Activated CD8-positive, alpha-beta memory T cell treated with anti-CD3 and anti-CD28 coated beads for 4 hours (primary cell): Measurements from ENCODE around the gene NCL.
"Not testable (repeated sequence)": the region's sequence is repeated elsewhere in the genome, so short reads cannot be mapped to it uniquely, and the experiment has no call there.

Experiments
- DNase-seq, 2 donors: peaks; one replicate each; pipeline ENCODE4 v3.0.0-alpha.2; 2020; ENCODE audit warnings: low read depth in 2 of 2

Gene NCL

DNA sequence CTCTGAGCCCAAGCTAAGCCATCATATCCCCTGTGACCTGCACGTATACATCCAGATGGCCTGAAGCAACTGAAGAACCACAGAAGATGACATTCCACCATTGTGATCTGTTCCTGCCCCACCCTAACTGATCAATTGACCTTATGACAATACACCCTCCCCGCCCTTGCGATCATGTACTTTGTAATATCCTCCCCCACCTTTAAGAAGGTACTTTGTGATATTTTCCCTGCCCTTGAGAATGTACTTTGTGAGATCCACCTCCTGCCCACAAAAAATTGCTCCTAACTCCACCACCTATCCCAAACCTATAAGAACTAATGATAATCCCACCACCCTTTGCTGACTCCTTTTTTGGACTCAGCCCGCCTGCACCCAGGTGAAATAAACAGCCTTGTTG is 33.8 kb downstream of the NCL start:
- not testable (repeated sequence) for DNase-seq

DNA sequence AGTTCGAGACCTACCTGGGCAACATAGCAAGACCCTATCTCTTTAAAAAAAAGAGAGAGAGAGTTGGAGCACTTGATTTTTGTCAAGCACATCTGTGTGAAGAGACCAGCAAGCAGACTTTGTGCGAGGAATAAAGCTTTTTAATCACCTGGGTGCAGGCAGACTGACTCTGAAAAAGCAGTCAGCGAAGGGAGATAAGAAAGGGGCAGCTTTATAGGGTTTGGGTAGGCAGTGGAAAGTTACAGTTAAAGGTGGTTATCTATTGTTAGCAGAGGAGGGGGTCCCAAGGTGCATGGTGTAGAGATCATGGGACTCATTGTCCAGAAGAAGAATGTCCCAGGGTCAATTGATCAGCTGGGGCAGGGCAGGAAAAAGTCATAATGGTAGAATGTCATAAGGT is 34.4 kb downstream of the NCL start:
- DNase-seq, result no peak

DNA sequence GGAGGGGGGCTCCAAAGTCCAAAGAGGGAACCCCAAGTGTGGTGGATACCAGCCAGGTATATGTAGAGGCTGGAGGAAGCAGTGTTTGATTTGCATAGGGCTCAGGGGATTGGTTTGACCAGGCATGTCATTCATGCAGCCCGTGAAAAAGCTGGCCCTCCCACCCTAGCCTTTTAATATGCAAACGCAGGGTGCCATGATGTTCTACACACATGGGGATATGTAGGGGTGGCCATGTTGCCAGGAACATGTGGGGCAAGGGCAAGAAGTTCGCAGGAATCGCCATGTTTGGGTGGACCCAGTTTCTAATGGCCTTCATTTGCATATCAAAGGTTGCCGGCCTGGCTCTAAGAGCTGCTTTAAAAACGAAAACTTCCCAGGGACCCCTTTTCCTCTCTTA is 35.1 kb downstream of the NCL start:
- DNase-seq, result no peak

DNA sequence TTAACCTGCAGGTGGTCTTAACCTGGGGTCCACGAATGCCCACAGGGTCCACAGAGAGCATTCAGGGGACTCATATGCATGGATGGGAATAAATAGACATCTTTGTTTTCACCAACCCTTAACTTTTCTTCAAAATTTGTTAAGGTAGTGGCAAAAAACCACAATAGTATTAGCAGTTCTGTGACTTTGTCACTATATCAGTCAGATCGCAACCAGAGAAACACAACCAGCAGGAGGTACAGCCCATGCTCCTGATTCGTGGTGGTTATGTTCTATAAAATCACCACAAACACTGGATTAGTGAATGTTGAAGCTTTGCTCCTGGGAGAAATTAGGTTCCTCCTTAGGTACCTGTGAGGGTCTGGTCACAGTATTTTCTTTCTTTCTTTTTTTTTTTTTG is 37.2 kb downstream of the NCL start:
- no peak for DNase-seq

DNA sequence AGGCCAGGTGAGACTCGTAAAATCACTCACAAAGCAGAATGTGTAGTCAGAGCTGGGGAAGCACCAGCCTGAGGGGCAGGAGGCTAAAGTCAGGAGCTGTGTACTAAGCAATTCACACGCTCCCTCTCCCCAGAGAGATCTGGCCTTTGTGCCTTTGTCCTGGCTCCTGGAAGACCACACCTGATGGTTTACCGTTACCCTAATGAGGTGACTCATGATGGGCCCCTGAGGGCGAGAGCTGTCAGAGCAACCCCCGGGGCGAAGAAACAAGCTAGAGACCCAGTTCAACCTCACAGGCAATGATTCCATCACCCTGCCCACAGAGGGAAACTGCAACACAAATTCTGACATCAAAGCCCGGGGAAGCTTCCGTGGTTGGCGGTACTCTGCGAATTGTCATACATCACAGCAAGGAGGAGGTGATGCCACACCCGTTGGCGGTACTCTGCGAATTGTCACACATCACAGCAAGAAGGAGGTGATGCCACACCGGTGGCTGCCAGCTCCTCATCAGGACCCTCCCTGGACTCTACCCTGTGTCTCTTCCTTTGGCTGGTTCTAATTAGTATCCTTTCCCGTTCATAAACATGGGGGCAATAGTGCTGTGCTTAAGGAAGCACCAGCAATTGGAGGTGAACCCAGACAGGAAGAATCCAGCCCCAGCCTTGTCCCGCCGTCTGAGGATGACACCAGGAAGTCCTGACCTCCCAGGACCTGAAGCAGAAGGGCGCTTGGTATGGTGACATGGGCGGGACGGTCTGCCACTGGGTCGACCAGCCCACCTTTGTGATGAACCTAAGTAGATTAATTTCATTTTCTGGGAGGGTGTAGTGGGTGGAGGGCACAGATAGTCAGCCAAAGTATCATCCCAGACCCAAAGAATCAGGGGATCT is 38.2 kb downstream of the NCL start:
- DNase-seq, result peak; percentile 58 to 61

DNA sequence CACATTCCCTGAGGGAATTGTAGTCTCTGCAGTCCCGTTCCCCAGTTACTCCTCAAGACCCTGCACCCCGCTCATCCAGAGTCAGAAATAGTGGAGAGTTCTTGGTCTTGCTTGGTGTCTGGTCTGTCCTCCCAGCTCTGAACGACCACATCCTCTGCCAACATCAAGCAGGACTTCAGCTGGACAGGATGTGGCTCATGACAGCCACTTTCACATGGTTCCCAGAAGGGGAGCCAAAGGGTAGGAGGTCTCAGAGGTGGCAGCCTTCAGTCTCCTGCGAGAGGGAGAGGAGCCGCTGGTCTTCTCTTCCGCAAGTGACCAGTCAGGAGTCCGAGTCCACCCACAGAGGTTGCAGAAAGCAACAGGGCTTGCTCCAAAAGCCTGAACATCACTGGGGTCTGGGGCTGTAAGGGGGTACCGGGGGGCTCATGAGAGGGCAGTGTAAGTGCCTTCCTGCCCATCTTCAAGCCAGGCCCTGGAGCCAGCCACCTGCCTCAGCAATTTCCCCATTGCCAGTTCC is 38.9 kb downstream of the NCL start:
- DNase-seq, result no peak

DNA sequence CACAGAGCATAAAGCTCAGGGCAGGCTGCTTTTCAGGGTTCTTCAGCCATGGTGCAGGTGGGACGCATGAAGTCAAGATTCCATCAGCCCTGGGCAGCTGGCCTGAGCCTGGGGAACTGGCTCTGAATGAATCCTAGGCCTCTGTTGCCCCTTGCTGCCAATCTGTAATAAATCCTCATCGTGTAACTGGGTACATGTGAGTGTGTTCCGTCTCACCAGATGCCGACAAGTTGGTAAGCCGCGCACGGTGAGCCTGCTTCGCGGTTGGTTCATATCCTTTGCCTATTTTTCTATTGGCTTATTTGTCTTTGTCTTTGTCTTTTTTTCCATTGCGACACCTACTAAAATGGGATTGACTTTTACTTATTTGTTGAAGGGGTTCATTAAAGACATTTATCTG is 41.1 kb downstream of the NCL start:
- no peak for DNase-seq

DNA sequence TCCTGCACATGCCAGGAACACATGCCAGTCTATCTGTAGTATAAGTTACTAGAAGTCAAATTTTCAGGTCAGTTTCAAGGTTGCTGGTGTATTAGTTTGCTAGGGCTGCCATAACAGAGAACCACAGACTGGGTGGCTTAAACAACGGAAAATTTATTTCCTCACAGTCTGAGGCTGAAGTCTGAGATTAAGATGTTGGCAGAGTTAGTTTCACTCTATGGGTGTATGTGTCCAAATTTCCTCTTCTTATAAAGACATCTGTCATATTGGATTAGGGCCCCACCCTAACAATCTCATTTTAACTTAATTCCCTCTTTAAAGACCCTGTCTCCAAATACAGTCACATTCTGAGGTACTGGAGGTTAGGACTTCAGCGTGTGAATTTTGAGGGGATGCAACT is 42.2 kb downstream of the NCL start:
- no peak for DNase-seq

DNA sequence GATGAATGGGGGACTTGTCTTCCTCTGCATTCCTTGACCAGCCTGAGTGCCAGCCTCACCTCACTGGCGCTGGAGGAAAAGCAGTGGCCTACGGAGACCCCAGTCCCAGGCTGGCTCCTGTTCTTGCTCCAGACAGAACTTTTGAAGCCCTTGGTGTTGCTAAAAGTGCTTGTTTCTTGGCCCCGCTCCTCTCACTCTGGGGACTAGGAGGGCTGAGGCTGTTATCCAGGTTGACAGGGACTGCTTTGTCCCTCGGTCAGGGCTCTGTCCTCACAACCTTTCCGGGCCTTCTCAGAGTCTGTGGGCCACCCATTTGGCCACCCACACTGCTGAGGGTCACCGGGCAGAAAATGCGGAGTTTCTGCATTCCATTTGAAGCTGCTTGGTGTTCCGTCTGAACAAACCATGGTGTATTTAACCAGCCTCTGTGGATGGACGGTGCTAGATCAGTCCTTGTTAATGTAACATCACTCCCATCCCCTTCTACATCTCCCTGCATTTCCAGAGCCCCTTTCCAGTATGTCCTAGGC is 43.2 kb downstream of the NCL start:
- no peak for DNase-seq

DNA sequence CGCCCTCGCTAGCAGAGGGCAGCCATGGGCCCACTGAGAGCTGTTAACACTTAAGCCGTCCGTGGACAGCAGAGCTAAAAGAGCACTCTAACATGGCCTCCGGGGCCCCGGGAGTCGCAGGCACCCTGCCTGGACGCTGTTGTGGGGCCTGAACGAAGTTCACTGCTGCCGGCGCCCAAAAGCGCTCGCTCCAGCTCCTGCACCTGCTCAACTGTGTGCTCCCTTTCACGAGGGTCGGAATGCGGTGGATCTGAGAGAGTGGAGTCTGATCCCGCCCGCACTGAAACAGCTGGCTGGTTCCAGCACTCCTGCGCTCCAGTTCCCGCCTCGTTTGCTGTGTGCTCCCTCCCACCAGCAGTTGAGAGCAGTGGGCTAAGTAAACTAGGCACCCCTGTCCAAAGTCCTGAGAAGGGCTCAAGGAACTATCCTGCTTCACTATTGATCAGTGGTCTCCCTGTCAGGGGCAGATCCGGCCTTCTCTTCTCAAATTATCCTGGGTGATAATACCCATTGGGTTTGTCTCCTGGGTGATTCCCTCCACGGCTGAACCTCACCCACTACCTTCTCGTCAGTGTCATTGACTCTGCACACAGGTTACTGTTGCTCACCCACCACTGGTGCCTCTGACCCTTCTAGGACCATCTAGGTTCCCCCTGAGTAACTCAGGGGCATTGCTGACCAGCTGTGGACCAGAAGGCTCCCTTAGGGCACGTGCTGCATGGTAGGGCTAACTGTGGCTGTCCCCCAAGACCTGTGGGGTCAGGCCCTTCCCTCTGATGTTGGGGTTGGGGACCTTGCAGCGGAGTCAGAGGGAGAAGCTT is 45.3 kb downstream of the NCL start:
- DNase-seq, result no peak

DNA sequence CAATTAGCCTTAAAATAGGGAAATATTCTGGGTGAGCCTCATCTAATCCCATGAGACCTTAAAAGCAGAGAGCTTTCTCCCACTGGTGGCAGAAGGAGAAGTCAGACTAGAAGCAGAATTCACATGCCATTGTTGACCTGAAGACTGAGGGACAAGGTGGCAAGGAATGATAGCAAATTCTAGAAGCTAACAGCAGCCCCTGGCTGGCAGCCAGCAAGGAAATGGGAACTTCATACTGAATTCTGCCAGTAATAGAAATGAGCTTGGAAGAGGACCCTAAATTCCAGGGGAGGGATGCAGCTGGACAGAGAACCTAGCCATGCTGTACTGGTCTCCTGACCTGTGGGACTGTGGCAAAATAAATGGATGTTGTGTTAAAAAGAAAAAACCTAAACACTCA is 49.3 kb downstream of the NCL start:
- no peak for DNase-seq

DNA sequence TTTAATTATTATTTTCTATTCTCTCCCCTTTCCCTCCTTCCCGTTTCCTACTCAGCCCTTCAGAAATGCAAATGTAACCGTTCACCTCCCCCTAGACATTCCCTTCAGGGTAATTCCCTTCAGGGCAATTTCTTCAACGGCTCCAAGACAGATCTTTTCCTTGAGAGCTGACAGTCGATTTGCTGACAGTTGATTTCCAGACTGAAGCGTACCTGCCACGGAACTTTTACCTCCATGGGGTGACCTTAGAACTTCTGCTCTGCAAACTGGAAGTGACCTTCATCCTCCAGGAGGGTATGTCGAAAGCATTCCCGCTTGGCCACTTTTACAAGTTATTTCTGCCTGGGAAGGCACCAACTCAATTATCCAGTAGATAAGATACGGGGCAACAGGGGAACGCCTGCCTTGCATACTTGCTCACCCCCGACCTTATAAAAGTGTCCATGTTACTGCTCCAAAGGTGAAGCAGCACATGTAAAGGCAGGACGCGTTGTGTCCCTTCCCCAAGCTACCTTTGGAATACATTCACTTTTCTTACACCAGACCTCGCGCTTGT is 50.3 kb downstream of the NCL start:
- DNase-seq, result no peak

DNA sequence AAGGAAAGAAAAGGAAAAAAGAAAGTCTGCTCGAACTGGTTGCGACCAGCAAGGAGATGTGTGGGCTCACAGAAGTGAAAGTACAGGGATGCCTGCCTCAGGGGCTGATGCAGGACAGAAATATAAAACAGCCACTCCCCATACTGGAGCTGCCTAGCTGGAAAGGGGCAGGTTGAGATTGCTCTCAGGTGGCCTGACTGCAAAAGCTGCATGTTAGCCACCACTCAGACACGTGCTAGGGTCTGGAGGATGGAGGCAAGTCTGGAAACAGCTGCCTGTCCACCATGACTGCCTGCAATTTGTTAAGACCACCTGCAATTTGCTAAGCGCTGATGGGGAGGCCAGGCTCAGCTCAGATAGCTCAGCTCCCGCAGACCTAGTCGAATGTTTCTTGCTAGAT is 50.8 kb downstream of the NCL start:
- no peak for DNase-seq

DNA sequence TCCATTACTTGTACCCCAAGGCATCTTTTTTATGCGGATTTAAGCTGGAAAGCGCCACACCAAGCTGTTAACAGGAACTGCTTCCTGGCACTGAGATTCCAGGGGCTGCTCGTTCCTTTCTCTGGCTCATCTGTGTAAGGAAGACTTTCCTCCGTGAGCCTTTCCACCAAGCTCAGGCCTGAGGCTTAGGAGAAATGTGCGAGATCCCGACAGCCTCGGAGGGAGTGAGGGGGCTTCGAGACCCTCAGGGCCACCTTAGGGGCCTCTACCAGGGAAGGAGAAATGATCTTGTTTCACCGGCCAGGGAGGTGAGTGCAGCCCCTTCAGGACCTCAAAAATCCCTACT is 51.7 kb downstream of the NCL start:
- no peak for DNase-seq

DNA sequence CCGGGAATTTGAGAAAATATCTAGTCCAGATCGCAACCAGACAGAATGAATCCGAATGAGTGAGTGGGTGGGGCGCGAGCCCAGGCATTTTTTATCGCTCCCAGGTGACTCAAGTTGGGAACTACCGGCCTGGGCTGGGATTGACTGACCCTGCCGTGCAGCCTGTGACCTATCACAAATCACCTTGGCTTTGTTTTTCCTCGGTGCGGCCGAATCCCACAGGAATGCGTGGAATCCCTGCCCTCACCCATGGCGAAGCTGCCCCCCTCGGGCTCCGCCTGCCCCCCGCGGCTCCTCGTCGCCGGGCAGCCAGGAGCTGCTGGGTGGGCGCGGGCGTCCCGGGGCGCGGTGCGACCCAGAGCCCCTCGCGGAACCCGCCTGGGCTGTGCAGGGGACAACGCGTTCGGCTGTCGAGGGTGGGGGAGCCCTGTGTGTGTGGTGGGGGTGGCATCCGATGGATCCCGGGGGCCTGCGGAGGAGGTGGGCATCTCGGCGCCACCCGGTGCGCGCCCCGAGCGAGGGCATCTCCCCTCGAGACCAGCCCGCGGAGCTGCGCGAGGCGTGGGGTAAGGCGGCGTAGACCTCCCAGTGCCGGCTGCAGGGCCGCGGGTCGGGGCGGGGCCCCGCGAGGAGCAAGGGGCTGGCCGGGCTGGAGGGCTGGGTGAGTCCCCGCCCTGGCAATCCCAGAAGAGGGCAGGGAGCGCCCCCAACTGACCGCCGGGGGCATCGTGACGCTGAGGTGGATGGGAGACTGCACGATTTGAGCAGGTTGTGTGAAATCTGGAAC is 52.3 kb downstream of the NCL start:
- peak; percentile 53 to 61 for DNase-seq

DNA sequence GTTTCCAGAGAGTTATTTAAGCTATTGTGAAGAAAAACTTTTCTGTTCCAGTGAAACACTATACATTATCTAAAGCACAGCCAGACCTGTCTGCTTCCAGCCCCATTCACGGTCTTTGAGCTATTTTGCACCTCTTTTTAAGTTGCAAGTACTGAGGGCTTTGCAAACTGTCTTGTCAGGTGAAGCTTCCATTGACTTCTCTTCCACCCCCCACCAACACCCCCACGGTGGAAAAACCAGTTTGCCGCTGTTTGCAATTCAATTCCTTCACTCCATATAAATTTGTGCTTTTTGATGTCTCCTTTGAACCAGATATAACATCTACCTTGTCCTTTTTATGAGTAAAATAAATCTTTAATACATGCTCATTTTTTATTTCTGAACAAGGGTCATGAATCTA is 53.0 kb downstream of the NCL start:
- no peak for DNase-seq

DNA sequence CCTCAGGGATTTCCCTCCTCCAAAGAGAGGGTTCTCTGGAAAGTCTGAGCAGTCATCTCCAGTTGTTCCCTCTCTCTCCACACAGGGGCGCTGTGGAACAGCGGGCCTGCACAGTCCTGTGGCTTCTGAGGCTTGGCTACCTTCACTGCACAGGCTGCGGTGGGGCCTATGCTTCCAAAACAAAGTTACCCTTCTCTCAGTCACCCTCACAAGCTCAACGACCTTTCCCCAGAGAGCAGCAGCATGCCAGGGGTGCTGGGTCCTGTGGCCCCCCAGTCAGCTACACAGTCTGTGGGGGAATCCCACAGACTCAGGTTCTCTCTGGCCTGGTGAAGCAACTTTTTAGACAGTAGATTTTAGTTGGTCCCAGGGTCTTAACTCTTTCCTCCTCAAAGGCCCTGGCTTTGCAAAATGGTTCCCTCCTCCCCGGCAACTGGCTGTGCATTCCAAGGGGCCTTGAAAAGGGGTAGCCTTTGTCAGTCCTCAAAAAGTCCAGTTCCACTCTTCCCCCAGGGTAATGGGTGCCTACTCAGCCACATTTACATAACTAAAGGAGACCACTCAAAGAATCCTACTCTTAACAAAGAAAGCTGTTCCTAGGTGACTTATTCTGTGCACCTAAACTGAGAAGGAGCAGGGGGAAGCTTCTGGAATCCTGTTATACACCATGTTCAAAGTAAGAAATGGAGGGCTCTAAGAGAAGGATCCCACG is 53.8 kb downstream of the NCL start:
- no peak for DNase-seq

DNA sequence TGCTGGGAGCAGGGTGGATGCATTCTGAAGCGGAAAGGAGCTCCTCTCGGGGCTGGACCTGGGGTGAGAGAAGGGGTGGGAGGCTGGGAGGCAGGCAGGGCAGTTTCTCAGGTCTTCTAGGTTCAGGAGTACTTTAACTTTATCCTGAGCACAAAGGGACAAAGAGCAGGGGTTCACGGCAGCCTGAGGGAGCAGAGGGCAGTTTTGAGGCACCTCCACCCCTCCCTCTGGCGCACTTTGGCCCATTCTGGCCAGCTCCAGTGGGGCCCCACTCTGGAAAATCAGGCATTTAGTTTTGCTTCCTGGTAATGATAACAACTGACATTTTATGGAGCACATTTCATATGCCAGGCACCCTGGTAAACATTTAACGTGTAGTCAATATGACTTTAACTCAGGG is 54.5 kb downstream of the NCL start:
- no peak for DNase-seq

DNA sequence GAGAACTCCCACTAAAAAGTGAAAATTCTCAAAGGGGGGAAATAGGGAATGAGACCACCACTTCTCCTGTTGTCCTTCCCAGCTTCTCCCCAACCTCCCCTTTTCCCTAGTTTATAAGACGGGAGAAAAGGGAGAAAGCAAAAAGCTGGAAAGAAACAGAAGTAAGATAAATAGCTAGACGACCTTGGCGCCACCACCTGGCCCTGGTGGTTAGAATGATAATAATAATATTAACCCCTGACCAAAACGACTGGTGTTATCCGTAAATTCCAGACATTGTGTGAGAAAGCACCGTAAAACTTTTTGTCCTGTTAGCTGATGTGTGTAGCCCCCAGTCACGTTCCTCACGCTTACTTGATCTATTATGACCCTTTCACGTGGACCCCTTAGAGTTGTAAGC is 56.0 kb downstream of the NCL start:
- DNase-seq, result not testable (repeated sequence)

DNA sequence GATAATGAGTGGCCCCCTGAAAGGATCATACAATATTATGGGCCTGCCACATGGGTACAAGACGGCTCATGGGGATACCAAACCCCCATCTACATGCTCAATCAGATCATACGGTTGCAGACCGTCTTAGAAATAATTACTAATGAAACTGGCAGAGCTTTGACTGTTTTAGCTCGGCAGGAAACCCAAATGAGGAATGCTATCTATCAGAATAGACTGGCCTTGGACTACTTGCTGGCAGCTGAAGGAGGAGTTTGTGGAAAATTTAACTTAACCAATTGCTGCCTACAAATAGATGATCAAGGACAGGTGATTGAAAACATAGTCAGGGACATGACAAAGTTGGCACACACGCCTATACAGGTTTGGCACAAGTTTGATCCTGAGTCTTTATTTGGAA is 56.6 kb downstream of the NCL start:
- not testable (repeated sequence) for DNase-seq
